GM12874 (cell line): ENCODE measurements around the gene CD300LB.

Source experiments
- TF ChIP-seq, protein P1 (sequence below): IDR thresholded peaks from 2 replicates; pipeline ENCODE4 v1.5.1; 2011; ENCODE audit warnings: low read depth, mild to moderate bottlenecking, control low read depth, low read length, moderate library complexity; ENCODE audit not compliant: insufficient read depth

Gene CD300LB

DNA sequence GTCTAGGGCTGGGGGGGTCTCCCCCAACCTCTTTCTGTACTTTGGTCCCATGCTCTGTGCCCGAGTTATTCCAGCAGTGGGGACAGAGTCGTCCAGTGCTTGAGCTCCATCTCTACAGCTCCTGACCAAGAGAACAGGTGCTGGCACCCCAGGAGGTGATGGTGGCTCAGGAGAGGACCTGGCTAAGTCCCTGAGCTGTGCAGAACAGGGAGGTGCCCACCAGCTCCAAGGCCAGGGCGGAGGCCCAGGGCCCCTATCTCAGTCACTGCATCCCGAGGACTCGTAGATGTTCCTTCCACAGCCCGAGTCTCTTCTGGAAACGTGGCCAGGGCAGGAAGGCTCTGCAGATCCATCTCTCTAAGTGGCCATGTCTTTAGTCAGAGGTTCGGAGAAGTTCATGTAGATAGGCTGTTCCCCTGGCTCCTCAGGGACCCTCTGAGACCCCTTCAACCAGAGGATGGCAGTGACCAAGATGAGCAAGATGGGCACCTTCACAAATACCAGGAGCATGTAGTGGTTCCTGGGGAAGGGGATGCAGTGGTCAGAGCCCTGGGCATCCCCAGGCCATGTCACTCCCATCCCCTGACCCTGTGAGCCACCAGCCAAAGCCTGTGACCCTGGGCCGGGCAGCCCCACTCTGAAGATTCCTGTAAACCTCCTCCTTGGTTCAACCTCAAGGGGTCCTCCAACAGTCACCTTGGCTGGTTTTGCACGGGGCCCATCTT lies 8.7 kb downstream of the CD300LB start:
- TF ChIP-seq, protein P1, sequence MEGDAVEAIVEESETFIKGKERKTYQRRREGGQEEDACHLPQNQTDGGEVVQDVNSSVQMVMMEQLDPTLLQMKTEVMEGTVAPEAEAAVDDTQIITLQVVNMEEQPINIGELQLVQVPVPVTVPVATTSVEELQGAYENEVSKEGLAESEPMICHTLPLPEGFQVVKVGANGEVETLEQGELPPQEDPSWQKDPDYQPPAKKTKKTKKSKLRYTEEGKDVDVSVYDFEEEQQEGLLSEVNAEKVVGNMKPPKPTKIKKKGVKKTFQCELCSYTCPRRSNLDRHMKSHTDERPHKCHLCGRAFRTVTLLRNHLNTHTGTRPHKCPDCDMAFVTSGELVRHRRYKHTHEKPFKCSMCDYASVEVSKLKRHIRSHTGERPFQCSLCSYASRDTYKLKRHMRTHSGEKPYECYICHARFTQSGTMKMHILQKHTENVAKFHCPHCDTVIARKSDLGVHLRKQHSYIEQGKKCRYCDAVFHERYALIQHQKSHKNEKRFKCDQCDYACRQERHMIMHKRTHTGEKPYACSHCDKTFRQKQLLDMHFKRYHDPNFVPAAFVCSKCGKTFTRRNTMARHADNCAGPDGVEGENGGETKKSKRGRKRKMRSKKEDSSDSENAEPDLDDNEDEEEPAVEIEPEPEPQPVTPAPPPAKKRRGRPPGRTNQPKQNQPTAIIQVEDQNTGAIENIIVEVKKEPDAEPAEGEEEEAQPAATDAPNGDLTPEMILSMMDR: no peak

DNA sequence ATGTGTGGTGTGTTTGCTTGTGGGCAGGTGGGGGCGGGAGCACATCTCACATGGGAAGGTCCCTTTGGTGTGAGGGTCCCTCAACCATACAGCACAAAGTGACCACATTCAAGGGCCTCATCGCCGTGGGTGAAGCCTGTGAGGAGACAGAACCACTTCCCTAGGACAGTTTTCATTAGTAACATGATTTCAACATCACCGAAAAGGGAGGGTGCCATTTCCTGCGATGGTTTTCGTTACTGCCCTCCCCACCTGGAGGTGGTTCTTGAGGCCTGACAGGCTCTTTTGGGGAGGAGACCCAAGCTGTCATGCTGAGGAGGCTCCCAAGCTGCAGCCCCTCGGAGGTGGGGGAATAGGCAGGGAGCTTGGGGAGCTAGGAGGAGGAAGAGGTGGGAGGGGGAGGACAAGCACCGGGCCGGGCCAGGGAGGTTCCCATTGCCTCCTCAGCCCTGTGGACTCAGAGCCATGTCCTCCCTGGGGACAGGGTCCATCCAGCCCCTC lies 9.5 kb downstream of the CD300LB start:
- TF ChIP-seq, protein P1: no peak

DNA sequence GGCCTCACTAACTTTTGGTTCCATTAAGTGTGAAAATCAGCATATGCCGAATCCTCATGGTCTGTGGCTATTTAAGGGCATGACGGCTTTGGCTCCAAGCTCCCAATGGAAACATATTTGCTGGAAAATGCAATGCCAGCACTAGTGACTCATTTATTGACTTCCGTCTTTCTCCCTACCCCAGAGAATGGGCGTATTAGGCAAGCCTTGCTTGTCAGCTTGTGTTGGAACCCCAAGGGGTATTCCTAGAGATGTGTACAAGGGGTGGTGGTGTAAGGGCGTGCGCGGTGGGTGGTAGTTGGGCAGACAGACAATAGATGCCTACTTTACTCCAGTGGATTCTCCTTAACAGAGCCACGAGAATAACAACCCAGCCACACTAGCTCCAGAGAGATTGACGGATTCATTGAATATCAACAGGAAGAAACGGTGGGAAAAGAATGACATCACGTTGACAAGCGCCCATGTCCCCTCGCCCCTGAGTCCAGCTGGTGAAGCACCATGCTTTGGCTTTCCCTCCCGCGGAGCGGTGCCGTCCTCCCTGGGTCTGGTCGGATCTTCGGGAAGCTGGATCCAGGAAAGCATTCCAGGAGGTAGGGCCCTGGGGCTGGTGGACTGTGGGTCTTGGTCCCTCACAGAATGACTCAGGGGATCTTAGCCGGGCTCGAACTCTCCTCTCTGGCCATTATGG lies 10.3 kb downstream of the CD300LB start:
- TF ChIP-seq, protein P1: no peak

DNA sequence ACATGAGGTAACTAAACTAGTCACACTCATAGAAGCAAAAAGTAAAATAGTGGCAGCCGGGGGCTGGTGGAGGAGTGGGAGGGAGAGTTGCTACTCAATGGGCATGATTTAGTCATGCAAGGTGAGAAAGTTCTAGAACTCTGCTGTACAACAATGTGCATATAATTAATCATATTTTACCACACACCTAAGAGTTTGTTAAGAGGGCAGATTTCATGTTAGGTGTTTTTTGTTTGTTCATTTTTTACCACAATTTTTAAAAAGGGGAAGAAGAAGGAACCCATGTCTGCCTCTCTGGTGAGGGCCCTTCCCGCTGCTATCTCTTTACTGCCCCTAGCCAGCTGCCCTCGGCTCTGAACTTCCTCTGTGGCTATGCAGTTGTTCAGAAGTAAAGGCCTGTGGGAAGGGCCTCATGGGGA lies 11.2 kb downstream of the CD300LB start:
- TF ChIP-seq, protein P1: no peak

DNA sequence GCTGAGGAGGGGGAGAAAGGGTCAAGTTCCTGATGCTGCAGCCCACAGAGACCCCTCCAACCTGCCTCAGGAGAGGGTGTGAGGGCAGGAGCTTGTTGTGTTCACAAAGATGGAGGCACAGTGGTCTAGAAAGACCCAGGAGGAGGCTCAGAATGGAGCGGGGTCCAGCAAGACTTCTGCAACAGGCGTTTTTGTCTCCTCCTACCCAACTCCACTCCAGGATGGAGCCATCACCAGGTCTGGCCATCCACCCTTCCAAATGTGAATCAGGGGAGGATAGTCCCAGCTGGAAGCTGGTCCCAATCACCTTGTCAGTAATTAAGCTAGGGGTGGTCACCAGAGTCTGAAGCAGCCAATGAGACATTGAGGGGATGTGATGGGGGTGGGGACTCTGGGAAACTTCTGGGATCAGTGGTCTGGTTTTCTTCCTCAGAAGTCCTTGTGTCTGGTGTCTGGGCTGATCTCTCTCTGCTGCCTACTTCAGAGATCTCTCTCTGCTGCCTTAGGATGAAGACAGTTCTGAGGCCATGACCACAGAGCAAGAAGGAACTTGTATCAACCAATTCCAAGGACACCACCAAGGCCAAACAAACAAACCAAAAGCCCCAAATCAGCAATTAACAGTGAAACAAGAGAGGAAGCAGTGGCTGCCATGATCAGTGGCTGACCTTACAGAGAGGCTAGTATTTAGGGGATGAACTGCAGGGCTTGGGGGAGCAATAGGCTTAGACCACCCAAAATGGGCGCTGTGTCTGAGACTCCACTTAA lies 14.5 kb downstream of the CD300LB start:
- TF ChIP-seq, protein P1: no peak

DNA sequence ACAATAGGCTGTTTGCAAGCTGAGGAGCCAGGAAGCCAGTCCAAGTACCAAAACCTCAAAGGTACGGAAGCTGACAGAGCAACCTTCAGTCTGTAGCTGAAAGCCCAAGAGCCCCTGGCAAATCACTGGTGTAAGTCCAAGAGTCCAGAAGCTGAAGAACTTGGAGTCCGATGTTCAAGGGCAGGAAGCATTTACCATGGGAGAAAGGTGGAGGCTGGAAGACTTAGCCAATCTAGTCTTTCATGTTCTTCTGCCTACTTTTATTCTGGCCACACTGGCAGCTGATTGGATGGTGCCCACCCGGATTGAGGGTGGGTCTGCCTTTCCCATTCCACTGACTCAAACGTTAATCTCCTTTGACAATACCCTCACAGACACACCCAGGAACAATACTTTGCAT lies 15.3 kb downstream of the CD300LB start:
- TF ChIP-seq, protein P1: no peak

DNA sequence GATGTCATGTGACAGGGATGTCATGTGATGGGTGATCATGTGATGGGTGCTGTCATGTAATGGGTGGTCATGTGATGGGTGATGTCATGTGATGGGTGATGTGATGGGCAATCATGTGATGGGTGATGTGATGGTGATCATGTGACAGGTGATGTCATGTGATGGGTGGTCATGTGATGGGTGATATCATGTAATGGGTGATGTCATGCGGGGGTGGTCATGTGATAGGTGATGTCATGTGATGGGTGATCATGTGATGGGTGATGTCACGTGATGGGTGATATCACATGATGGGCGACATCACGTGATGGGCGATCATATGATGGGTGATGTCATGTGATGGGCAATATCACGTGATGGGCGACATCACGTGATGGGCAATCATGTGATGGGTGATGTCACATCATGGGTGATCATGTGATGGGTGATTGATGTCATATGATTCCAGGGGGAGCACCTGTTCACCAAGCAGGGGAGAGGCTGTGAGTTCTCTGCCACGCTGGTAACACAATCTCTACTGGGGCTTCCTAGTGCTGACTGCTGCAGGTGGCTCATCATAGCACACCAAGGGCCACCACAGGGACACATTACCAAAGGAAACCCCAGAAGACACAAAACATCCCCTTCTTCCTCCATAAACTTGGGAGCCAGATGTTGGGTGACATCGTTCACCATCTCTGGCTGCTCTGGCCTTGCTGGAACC lies 16.5 kb downstream of the CD300LB start:
- TF ChIP-seq, protein P1: no peak
